ENCODE measurements around the gene TBXT. TPM values are rescaled to one million over a fixed set of nuclear protein-coding genes. Genes with fewer than 3 reads are reported as not detected.
A peak's percentile ranks its signal among the peaks of the same experiment; 100 is the strongest.

Gene TBXT, protein sequence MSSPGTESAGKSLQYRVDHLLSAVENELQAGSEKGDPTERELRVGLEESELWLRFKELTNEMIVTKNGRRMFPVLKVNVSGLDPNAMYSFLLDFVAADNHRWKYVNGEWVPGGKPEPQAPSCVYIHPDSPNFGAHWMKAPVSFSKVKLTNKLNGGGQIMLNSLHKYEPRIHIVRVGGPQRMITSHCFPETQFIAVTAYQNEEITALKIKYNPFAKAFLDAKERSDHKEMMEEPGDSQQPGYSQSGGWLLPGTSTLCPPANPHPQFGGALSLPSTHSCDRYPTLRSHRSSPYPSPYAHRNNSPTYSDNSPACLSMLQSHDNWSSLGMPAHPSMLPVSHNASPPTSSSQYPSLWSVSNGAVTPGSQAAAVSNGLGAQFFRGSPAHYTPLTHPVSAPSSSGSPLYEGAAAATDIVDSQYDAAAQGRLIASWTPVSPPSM
- 11.3 and 12.2 TPM in 2 replicates for total RNA-seq (2014; rRNA removed; shearing (Covaris generic); ENCODE audit: low replicate concordance)

DNA sequence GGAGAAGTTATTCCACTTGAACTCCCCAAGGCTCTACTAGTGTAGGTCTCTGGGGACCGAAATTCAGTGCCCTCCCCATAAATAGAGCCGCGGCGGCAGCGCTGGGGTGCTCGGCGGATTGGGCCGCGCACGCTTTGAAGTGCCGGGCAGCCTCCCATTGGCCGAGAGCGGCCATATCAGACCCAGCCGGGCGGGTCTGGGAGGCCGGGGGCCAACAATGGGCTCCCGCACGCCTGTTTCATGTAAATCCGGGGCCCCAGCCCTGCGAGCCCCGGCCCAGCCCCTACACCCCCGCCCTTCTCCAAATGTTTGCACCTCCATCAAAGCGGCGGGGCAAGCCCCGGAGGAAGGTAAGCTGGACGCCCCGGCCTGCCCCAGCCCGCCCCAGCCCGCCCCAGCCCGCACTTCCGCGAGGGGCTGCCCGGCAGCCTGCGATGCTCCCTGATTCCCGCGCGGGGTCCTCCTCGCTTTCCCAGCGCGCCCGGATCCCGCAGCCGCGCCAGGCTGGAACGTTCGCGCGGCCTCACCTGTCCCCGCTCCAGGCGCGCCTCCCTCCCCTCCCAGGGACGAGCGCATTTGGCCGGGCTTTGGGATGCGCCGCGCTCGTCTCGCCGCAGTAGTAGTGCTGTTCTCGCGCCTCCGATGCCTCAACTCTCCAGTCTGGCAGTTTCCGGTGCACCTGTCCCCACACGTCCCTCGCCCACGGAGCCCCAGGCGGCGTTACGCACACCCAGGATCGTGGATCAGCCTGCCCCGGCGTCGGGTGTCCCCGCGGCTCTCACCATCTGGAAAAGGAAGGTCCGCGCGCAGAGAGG, at the start of gene TBXT:
TSS of gene TBXT (minus strand) at position 51 of the 815 bp plus-strand sequence. CDS start 260 bp downstream, outside the sequence.
- peak; percentile 91 for DNase-seq
- H3K27me3 ChIP-seq (ENCODE audit: low read length): no peaks in the 10 kb centered on the region
- H3K9ac ChIP-seq (ENCODE audit: low read length): peak within 1 kb of the TSS; percentile 84

GRCh38 chr6:166207284-166207561, 39.6 kb upstream of the TBXT start:
- Histone ChIP-seq H2AFZ (ENCODE audit: low read length) (no peak overlapping the region), H3K27ac (ENCODE audit: low read length) (no peak overlapping the region), H3K4me3 (ENCODE audit: low read length) (no peak overlapping the region), H3K4me2 (ENCODE audit: low read depth, low read length, poor library complexity, severe bottlenecking) (no peak overlapping the region), H3K79me2 (ENCODE audit: low read length) (no peaks in the 10 kb centered on the region), H3K4me1 (ENCODE audit: low read length) (peaks cover 39% of the 10 kb centered on the region), H3K9me3 (ENCODE audit: low read length) (no peaks in the 10 kb centered on the region), H4K20me1 (ENCODE audit: insufficient read depth, low read depth, low read length) (no peaks in the 10 kb centered on the region), H3K27me3 (ENCODE audit: low read length) (no peaks in the 10 kb centered on the region), H3K9me2 (replicated peaks; ENCODE audit: insufficient read depth, low read length) (no peaks in the 10 kb centered on the region), H3K36me3 (ENCODE audit: insufficient read depth, low read length) (no peaks in the 10 kb centered on the region), H3K9ac (ENCODE audit: low read length) (no peak overlapping the region)
- DNase-seq: no peak

More for the DNA sequence above, at the start of gene TBXT:
- H3K4me2 ChIP-seq (ENCODE audit: low read depth, low read length, poor library complexity, severe bottlenecking): peak within 1 kb of the TSS; percentile 81
- H3K9me3 ChIP-seq (ENCODE audit: low read length): no peaks in the 10 kb centered on the region
- H3K36me3 ChIP-seq (ENCODE audit: insufficient read depth, low read length): no peaks in the 10 kb centered on the region
- no peaks in the 10 kb centered on the region for H4K20me1 ChIP-seq (ENCODE audit: insufficient read depth, low read depth, low read length)
- peak within 1 kb of the TSS; percentile 60; the same call in 1 of the 2 replicates for H2AFZ ChIP-seq (ENCODE audit: low read length)
- peak within 1 kb of the TSS; percentile 84 for H3K27ac ChIP-seq (ENCODE audit: low read length)
- peaks cover 57% of the 10 kb centered on the region for H3K4me1 ChIP-seq (ENCODE audit: low read length)
- no peaks in the 10 kb centered on the region for H3K9me2 ChIP-seq (replicated peaks; ENCODE audit: insufficient read depth, low read length)
- H3K79me2 ChIP-seq (ENCODE audit: low read length): peaks cover 11% of the 10 kb centered on the region
- peak within 1 kb of the TSS; percentile 78 for H3K4me3 ChIP-seq (ENCODE audit: low read length)

DNA sequence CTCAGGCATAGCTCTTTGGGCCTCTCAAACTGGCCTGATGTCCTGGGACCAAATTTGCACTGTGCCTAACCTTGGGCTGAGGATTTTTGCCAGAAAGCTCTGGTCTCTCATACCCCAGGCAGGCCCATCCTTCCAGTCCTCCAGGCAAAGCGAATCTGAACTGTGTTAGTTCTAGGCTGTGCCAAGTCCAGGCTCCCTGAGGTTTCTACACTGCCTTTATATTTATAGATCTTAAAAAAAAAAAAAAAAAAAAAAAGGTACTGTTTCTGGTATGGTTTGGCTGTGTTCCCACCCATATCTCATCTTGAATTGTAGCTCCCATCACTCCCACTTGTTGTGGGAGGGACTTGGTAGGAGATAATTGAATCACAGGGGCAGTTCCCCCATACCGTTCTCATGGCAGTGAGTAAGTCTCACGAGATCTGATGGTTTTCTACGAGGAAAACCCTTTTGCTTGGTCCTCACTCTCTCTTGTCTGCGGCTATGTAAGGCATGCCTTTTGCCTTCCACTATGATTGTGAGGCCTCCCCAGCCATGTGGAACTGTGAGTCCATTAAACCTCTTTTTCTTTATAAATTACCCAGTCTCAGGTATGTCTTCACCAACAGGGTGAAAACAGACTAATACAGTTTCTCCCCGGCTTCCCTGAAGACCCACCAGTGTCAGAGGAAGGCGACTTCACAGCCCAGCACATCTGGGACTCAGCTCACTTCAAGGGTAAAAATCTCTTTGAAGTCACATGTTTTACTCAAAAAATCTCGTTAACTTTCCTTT, 39.0 kb upstream of the TBXT start:
- Histone ChIP-seq H3K27me3 (ENCODE audit: low read length) (no peaks in the 10 kb centered on the region), H3K9me2 (replicated peaks; ENCODE audit: insufficient read depth, low read length) (no peaks in the 10 kb centered on the region), H2AFZ (ENCODE audit: low read length) (no peak overlapping the region)

DNA sequence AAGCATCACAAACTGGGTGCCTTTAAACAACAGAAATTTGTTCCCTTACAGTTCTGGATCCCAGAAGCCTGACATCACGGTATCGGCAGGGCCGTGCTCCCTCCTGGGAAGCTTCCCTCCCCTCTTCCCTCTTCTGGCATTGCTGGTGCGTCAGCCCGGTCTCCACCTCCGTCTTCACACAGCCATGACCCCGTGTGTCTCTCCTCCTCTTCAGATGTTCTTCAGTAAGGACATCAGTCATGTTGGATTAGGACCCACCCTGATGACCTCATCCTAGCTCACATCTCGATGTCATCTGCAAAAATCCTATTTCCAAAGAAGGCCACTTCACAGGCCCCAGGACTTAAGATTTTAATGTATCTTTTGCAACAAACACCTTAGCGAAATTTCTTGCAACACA, 38.4 kb upstream of the TBXT start:
- no peak for DNase-seq
- H3K79me2 ChIP-seq (ENCODE audit: low read length): no peaks in the 10 kb centered on the region
- H4K20me1 ChIP-seq (ENCODE audit: insufficient read depth, low read depth, low read length): no peaks in the 10 kb centered on the region
- no peaks in the 10 kb centered on the region for H3K36me3 ChIP-seq (ENCODE audit: insufficient read depth, low read length)
- peaks cover 50% of the 10 kb centered on the region for H3K4me1 ChIP-seq (ENCODE audit: low read length)
- no peak overlapping the region for H2AFZ ChIP-seq (ENCODE audit: low read length)
- no peak overlapping the region for H3K4me2 ChIP-seq (ENCODE audit: low read depth, low read length, poor library complexity, severe bottlenecking)
- no peak overlapping the region for H3K9ac ChIP-seq (ENCODE audit: low read length)
- no peaks in the 10 kb centered on the region for H3K27me3 ChIP-seq (ENCODE audit: low read length)
- H3K9me3 ChIP-seq (ENCODE audit: low read length): no peaks in the 10 kb centered on the region
- no peak overlapping the region for H3K4me3 ChIP-seq (ENCODE audit: low read length)
- H3K9me2 ChIP-seq (replicated peaks; ENCODE audit: insufficient read depth, low read length): no peaks in the 10 kb centered on the region
- H3K27ac ChIP-seq (ENCODE audit: low read length): no peak overlapping the region; the same call in 1 of the 2 replicates

More for the DNA sequence above, 39.0 kb upstream of the TBXT start:
- Histone ChIP-seq H3K27ac (ENCODE audit: low read length) (no peak overlapping the region; the same call in 1 of the 2 replicates), H3K9me3 (ENCODE audit: low read length) (no peaks in the 10 kb centered on the region), H3K4me1 (ENCODE audit: low read length) (peaks cover 44% of the 10 kb centered on the region), H4K20me1 (ENCODE audit: insufficient read depth, low read depth, low read length) (no peaks in the 10 kb centered on the region), H3K79me2 (ENCODE audit: low read length) (no peaks in the 10 kb centered on the region), H3K36me3 (ENCODE audit: insufficient read depth, low read length) (no peaks in the 10 kb centered on the region), H3K4me3 (ENCODE audit: low read length) (no peak overlapping the region), H3K4me2 (ENCODE audit: low read depth, low read length, poor library complexity, severe bottlenecking) (no peak overlapping the region), H3K9ac (ENCODE audit: low read length) (no peak overlapping the region)
- no peak for DNase-seq

DNA sequence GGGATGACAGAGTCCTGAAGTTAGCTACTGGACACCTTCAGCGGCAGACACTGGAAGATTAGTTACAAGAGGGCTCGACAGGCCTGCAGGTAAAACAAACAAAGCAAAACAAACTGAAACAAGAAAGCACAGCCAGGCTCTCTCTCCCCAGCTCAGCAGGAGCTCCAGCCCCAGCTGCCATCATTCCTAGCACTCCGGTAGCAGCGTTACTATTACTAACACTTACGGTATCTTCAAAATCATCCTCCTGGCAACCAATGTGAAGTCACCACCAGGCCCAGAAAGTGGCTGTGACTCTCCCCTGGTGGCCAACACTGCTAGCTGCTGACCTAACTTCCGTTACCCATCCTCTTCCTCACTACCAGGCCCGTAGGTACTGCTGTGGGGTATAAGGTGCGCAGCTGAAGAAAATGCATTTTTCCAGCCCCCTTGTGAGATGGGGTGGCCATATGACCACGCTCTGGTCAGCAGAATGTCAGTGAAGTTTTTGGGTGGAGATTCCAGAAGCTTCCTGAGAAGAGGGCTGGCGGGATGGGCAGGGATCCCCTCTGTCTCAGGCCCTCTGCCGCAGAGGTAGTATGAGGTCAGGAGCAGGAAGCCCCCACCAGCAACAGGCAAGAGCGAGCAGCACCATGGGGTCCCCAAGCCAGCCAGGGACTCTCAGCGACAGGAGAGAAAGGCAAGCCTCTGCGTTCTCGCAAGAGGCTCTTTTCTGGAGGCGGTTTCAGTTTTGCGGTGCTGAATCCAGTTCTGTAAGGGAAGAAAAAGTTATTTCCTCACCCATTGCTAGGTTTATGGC, 37.4 kb upstream of the TBXT start:
- Histone ChIP-seq H3K9me3 (ENCODE audit: low read length) (no peaks in the 10 kb centered on the region), H3K9ac (ENCODE audit: low read length) (peak overlapping the region; percentile 87), H3K4me1 (ENCODE audit: low read length) (peaks cover 58% of the 10 kb centered on the region), H3K27me3 (ENCODE audit: low read length) (no peaks in the 10 kb centered on the region), H3K4me2 (ENCODE audit: low read depth, low read length, poor library complexity, severe bottlenecking) (peak overlapping the region; percentile 91), H3K9me2 (replicated peaks; ENCODE audit: insufficient read depth, low read length) (no peaks in the 10 kb centered on the region), H2AFZ (ENCODE audit: low read length) (no peak overlapping the region), H3K36me3 (ENCODE audit: insufficient read depth, low read length) (no peaks in the 10 kb centered on the region), H3K4me3 (ENCODE audit: low read length) (no peak overlapping the region), H4K20me1 (ENCODE audit: insufficient read depth, low read depth, low read length) (no peaks in the 10 kb centered on the region), H3K79me2 (ENCODE audit: low read length) (no peaks in the 10 kb centered on the region), H3K27ac (ENCODE audit: low read length) (peak overlapping the region; percentile 99)
- peak; percentile 78 for DNase-seq

GRCh38 chr6:166203641-166204222, 36.1 kb upstream of the TBXT start:
- H2AFZ ChIP-seq (ENCODE audit: low read length): peak overlapping the region; percentile 68

DNA sequence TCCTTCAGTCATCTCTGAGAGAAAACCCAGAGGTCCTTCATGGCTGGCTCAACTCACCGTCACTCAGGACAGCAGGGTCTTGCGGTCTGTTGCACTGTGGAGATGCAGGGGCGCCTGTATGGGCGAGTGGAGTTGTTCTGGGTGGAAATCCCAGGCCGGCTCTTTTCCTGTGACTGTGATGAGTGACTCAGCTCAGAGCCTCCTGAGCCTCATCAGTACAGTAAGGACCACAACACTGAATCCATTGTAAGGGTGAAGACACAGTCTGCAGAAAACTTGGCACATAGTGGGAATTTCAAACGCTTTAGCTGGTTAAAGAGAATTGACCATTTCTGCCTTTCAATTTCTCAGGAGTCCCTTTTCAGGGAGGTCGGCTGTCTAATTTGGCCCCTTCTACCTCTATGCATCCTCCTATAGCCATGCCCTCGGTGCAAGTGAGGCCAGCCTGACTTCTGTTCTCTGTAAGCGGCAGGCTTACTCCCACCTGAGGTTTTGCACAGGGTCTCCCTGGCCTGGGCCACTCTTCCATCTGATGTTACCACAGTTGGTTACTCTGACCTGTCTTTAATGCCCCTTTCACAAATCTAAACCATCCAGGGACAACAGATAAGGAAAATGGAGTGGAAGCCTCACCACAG, 35.5 kb upstream of the TBXT start:
- Histone ChIP-seq H4K20me1 (ENCODE audit: insufficient read depth, low read depth, low read length) (no peaks in the 10 kb centered on the region), H3K4me3 (ENCODE audit: low read length) (peak overlapping the region; percentile 63), H2AFZ (ENCODE audit: low read length) (peak overlapping the region; percentile 68), H3K27ac (ENCODE audit: low read length) (peak overlapping the region; percentile 99), H3K9ac (ENCODE audit: low read length) (peak overlapping the region; percentile 87), H3K4me1 (ENCODE audit: low read length) (peaks cover 62% of the 10 kb centered on the region), H3K79me2 (ENCODE audit: low read length) (no peaks in the 10 kb centered on the region), H3K27me3 (ENCODE audit: low read length) (no peaks in the 10 kb centered on the region), H3K9me3 (ENCODE audit: low read length) (no peaks in the 10 kb centered on the region), H3K36me3 (ENCODE audit: insufficient read depth, low read length) (no peaks in the 10 kb centered on the region), H3K4me2 (ENCODE audit: low read depth, low read length, poor library complexity, severe bottlenecking) (peak overlapping the region; percentile 91), H3K9me2 (replicated peaks; ENCODE audit: insufficient read depth, low read length) (no peaks in the 10 kb centered on the region)
- peak; percentile 74 for DNase-seq

More at GRCh38 chr6:166203641-166204222, 36.1 kb upstream of the TBXT start:
- no peaks in the 10 kb centered on the region for H4K20me1 ChIP-seq (ENCODE audit: insufficient read depth, low read depth, low read length)
- no peaks in the 10 kb centered on the region for H3K9me3 ChIP-seq (ENCODE audit: low read length)
- no peaks in the 10 kb centered on the region for H3K79me2 ChIP-seq (ENCODE audit: low read length)
- H3K4me2 ChIP-seq (ENCODE audit: low read depth, low read length, poor library complexity, severe bottlenecking): peak overlapping the region; percentile 91
- no peaks in the 10 kb centered on the region for H3K36me3 ChIP-seq (ENCODE audit: insufficient read depth, low read length)
- no peaks in the 10 kb centered on the region for H3K9me2 ChIP-seq (replicated peaks; ENCODE audit: insufficient read depth, low read length)
- H3K27me3 ChIP-seq (ENCODE audit: low read length): no peaks in the 10 kb centered on the region
- peaks cover 58% of the 10 kb centered on the region for H3K4me1 ChIP-seq (ENCODE audit: low read length)
- peak overlapping the region; percentile 99 for H3K27ac ChIP-seq (ENCODE audit: low read length)
- H3K4me3 ChIP-seq (ENCODE audit: low read length): peak overlapping the region; percentile 63
- peak overlapping the region; percentile 87 for H3K9ac ChIP-seq (ENCODE audit: low read length)
- peak; percentile 79 for DNase-seq

Data from Karpas-422 (cell line).